ENCODE data around the gene CD274. TPM values are rescaled to one million over a fixed set of nuclear protein-coding genes. Genes with fewer than 3 reads are reported as not detected.
A peak's percentile ranks its signal among the peaks of the same experiment; 100 is the strongest.

The CD274 gene
- total and polyA plus RNA-seq, 2 donors (not counting 1 experiment from before 2014, with no cell fraction given): 3.1 to 3.3 TPM

- Histone ChIP-seq H3K79me2 (ENCODE audit: control insufficient read depth, insufficient read depth, low read length) (no peaks in the 10 kb centered on the region), H3K4me2 (ENCODE audit: extremely low read depth, insufficient read depth, low read length) (peak overlapping the region; percentile 83), H3K4me1 (ENCODE audit: control insufficient read depth, extremely low read depth, insufficient read depth, low read length) (peaks cover 5% of the 10 kb centered on the region), H3K27me3 (ENCODE audit: control insufficient read depth, insufficient read depth, low read length) (no peaks in the 10 kb centered on the region), H3K27ac (ENCODE audit: insufficient read depth, low read length) (peak overlapping the region; percentile 79), H4K20me1 (ENCODE audit: control insufficient read depth, extremely low read depth, insufficient read depth, low read length) (no peaks in the 10 kb centered on the region), H3K4me3 (replicated peaks in 1 of 4; ENCODE audit: control extremely low read depth in 1 of 4, insufficient read depth in 1 of 4, low read depth in 3 of 4, low read length in 4 of 4) (peak overlapping the region; percentile 41 to 83 (median 71)), H3K9me3 (ENCODE audit: control insufficient read depth, insufficient read depth, low read depth, low read length) (no peaks in the 10 kb centered on the region), H3K36me3 (ENCODE audit: control insufficient read depth, insufficient read depth, low read length) (no peaks in the 10 kb centered on the region), H2AFZ (ENCODE audit: low read length) (peak overlapping the region; percentile 86), H3K9ac (ENCODE audit: insufficient read depth, low read length) (peak overlapping the region; percentile 11)
- TF ChIP-seq EZH2 (IDR thresholded peaks at IDR 0.05; ENCODE audit: low read length, missing control alignments): no peak
- TF ChIP-seq, protein P1, sequence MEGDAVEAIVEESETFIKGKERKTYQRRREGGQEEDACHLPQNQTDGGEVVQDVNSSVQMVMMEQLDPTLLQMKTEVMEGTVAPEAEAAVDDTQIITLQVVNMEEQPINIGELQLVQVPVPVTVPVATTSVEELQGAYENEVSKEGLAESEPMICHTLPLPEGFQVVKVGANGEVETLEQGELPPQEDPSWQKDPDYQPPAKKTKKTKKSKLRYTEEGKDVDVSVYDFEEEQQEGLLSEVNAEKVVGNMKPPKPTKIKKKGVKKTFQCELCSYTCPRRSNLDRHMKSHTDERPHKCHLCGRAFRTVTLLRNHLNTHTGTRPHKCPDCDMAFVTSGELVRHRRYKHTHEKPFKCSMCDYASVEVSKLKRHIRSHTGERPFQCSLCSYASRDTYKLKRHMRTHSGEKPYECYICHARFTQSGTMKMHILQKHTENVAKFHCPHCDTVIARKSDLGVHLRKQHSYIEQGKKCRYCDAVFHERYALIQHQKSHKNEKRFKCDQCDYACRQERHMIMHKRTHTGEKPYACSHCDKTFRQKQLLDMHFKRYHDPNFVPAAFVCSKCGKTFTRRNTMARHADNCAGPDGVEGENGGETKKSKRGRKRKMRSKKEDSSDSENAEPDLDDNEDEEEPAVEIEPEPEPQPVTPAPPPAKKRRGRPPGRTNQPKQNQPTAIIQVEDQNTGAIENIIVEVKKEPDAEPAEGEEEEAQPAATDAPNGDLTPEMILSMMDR (conservative IDR thresholded peaks at IDR 0.05 in 1 of 2, IDR thresholded peaks at IDR 0.05 in 1 of 2; ENCODE audit: low read depth in 1 of 2, low read length in 2 of 2): no peak
- DNase-seq (ENCODE audit: low read depth in 2 of 2): peak; percentile 39 to 72
Observed at GRCh38 chr9:5438301-5439162, 11.8 kb upstream of the CD274 start.

DNA sequence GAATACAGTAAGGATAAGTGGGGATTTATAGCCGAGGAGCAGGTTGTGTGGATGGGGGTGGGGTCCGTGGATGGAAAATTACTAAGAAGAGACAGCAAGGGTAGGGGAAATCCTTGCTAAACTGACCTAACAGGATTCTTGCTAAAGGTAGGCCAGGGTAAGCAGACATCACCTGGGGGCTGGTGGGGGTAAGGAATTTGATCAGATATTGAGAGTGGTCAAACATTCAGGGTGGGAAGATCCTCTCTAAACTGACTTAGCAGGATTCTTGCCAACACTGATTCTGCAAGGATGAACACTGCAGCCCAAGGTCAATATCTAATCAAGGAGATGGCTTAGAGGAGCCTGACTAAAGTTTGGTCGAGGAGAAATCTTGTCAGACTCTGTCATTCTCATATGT, 9.9 kb upstream of the CD274 start:
- no peaks in the 10 kb centered on the region for H3K27me3 ChIP-seq (ENCODE audit: control insufficient read depth, insufficient read depth, low read length)
- H2AFZ ChIP-seq (ENCODE audit: low read length): no peak overlapping the region
- no peak overlapping the region for H3K9ac ChIP-seq (ENCODE audit: insufficient read depth, low read length)
- H3K4me1 ChIP-seq (ENCODE audit: control insufficient read depth, extremely low read depth, insufficient read depth, low read length): peaks cover 5% of the 10 kb centered on the region
- H3K9me3 ChIP-seq (ENCODE audit: control insufficient read depth, insufficient read depth, low read depth, low read length): no peaks in the 10 kb centered on the region
- no peaks in the 10 kb centered on the region for H3K36me3 ChIP-seq (ENCODE audit: control insufficient read depth, insufficient read depth, low read length)
- no peak overlapping the region for H3K4me2 ChIP-seq (ENCODE audit: extremely low read depth, insufficient read depth, low read length)
- no peak overlapping the region for H3K27ac ChIP-seq (ENCODE audit: insufficient read depth, low read length)
- no peaks in the 10 kb centered on the region for H3K79me2 ChIP-seq (ENCODE audit: control insufficient read depth, insufficient read depth, low read length)
- TF ChIP-seq, protein P1 (conservative IDR thresholded peaks at IDR 0.05 in 1 of 2, IDR thresholded peaks at IDR 0.05 in 1 of 2; ENCODE audit: low read depth in 1 of 2, low read length in 2 of 2): no peak
- no peak for TF ChIP-seq EZH2 (IDR thresholded peaks at IDR 0.05; ENCODE audit: low read length, missing control alignments)
- no peaks in the 10 kb centered on the region for H4K20me1 ChIP-seq (ENCODE audit: control insufficient read depth, extremely low read depth, insufficient read depth, low read length)
- no peak for DNase-seq (ENCODE audit: low read depth in 2 of 2)
- no peak overlapping the region for H3K4me3 ChIP-seq (replicated peaks in 1 of 4; ENCODE audit: control extremely low read depth in 1 of 4, insufficient read depth in 1 of 4, low read depth in 3 of 4, low read length in 4 of 4)

DNA sequence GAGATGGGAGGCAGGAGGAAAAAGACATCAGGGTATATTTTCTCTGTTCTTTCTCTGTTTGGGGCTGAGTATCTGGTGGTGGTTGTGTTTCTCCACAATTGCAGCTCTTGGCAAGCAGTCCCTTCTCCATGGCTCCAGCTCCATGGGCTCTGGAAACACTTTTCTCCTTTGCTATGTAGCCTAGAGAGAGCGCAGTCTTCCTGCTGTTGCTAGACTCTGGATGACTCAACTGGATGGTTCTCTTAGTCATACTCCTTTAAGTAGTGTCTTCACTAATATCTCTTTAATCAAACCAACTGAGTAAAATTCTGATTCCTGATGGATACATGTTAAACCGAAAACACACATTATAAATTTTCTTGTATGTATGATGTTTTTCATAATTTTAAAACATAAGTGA, 9.3 kb upstream of the CD274 start:
- DNase-seq (ENCODE audit: low read depth in 2 of 2): peak; percentile 68 to 76
- Histone ChIP-seq H3K4me1 (ENCODE audit: control insufficient read depth, extremely low read depth, insufficient read depth, low read length) (peaks cover 5% of the 10 kb centered on the region), H3K79me2 (ENCODE audit: control insufficient read depth, insufficient read depth, low read length) (no peaks in the 10 kb centered on the region), H4K20me1 (ENCODE audit: control insufficient read depth, extremely low read depth, insufficient read depth, low read length) (no peaks in the 10 kb centered on the region), H3K9me3 (ENCODE audit: control insufficient read depth, insufficient read depth, low read depth, low read length) (no peaks in the 10 kb centered on the region), H3K4me2 (ENCODE audit: extremely low read depth, insufficient read depth, low read length) (no peak overlapping the region), H3K27ac (ENCODE audit: insufficient read depth, low read length) (no peak overlapping the region), H3K36me3 (ENCODE audit: control insufficient read depth, insufficient read depth, low read length) (no peaks in the 10 kb centered on the region), H2AFZ (ENCODE audit: low read length) (no peak overlapping the region), H3K27me3 (ENCODE audit: control insufficient read depth, insufficient read depth, low read length) (no peaks in the 10 kb centered on the region), H3K4me3 (replicated peaks in 1 of 4; ENCODE audit: control extremely low read depth in 1 of 4, insufficient read depth in 1 of 4, low read depth in 3 of 4, low read length in 4 of 4) (no peak overlapping the region), H3K9ac (ENCODE audit: insufficient read depth, low read length) (no peak overlapping the region)
- TF ChIP-seq, protein P1 (conservative IDR thresholded peaks at IDR 0.05 in 1 of 2, IDR thresholded peaks at IDR 0.05 in 1 of 2; ENCODE audit: low read depth in 1 of 2, low read length in 2 of 2): peak in 1 of 2 donors; percentile 57
- TF ChIP-seq EZH2 (IDR thresholded peaks at IDR 0.05; ENCODE audit: low read length, missing control alignments): no peak

Measured in fibroblast of lung (primary cell).